Hepatocyte (in vitro differentiated cells): ENCODE results near the gene SDR42E1. TPM values are rescaled to one million over a fixed set of nuclear protein-coding genes. Genes with fewer than 3 reads are reported as not detected.

Experiments used
- DNase-seq: peaks from one replicate; pipeline ENCODE4 v3.0.0-alpha.2; 2016; ENCODE audit warnings: low spot score
- H2AFZ ChIP-seq: fragments of 200-600 bp; sonication (generic); 2 replicates; pipeline ENCODE4 v1.6.0; 2016; ENCODE audit warnings: antibody characterized with exemption, mild to moderate bottlenecking
- H3K27ac ChIP-seq: fragments of 200-600 bp; sonication (generic); 2 replicates; pipeline ENCODE4 v1.5.1; 2016; ENCODE audit warnings: mild to moderate bottlenecking
- H3K27me3 ChIP-seq: fragments of 200-600 bp; sonication (generic); 2 replicates; pipeline ENCODE4 v1.6.1; 2016
- H3K36me3 ChIP-seq: fragments of 200-600 bp; sonication (generic); replicated peaks from 2 replicates; pipeline ENCODE4 v1.5.1; 2016; ENCODE audit warnings: low read depth; ENCODE audit not compliant: insufficient read depth
- H3K4me1 ChIP-seq: fragments of 200-600 bp; sonication (generic); 2 replicates; pipeline ENCODE4 v1.5.1; 2016; ENCODE audit warnings: mild to moderate bottlenecking, moderate library complexity; ENCODE audit not compliant: insufficient read depth
- H3K4me2 ChIP-seq: fragments of 200-600 bp; sonication (generic); 2 replicates; pipeline ENCODE4 v1.6.0; 2016
- H3K4me3 ChIP-seq: fragments of 200-600 bp; sonication (generic); 2 replicates; pipeline ENCODE4 v1.5.1; 2016; ENCODE audit warnings: mild to moderate bottlenecking
- H3K79me2 ChIP-seq: fragments of 200-600 bp; sonication (generic); 2 replicates; pipeline ENCODE4 v1.6.0; 2017; ENCODE audit warnings: mild to moderate bottlenecking
- H3K9me2 ChIP-seq: fragments of 200-600 bp; sonication (generic); replicated peaks from 2 replicates; pipeline ENCODE4 v1.6.0; 2017; ENCODE audit warnings: mild to moderate bottlenecking; ENCODE audit not compliant: insufficient read depth
- H3K9me3 ChIP-seq: fragments of 200-600 bp; sonication (generic); 2 replicates; pipeline ENCODE4 v1.5.1; 2016; ENCODE audit warnings: low read depth, mild to moderate bottlenecking
- H4K20me1 ChIP-seq: fragments of 200-600 bp; sonication (generic); 2 replicates; pipeline ENCODE4 v1.6.0; 2016; ENCODE audit warnings: mild to moderate bottlenecking; ENCODE audit not compliant: insufficient read depth, poor library complexity, severe bottlenecking
- CTCF ChIP-seq: fragments of 200-600 bp; sonication (generic); IDR thresholded peaks from 2 replicates; pipeline ENCODE4 v1.5.1; 2016; ENCODE audit warnings: antibody characterized with exemption, mild to moderate bottlenecking; ENCODE audit not compliant: poor library complexity
- EZH2 ChIP-seq: fragments of 200-600 bp; sonication (generic); IDR thresholded peaks from 2 replicates; pipeline ENCODE4 v1.6.1; 2016; ENCODE audit warnings: antibody characterized with exemption, mild to moderate bottlenecking, borderline replicate concordance
- EZH2phosphoT487 ChIP-seq: fragments of 200-600 bp; sonication (generic); IDR thresholded peaks from one replicate; pipeline ENCODE4 v1.6.1; 2018; ENCODE audit warnings: antibody characterized with exemption, mild to moderate bottlenecking, low read depth, moderate library complexity; ENCODE audit not compliant: unreplicated experiment, severe bottlenecking
- WGBS: methylation state at CpG from one replicate; pipeline ENCODE4 v1.1.6; 2016; ENCODE audit warnings: low lambda C conversion rate; ENCODE audit errors: missing lambda C conversion rate; 5-methylcytosine and 5-hydroxymethylcytosine counted together
- polyA plus RNA-seq: library from polyadenylated mRNA; unstranded; fragments of >200 nt; fragmentation: Nextera tagmentation; extraction: Ambion mirVana; gene quantifications from 2 replicates; pipeline ENCODE4 v1.2.1, GENCODE V29; 2016
- total RNA-seq: library from RNA; depleted of rRNA; stranded (reverse); fragments of >200 nt; gene quantifications from 2 replicates; pipeline ENCODE4 v1.2.3, GENCODE V29; 2014

The SDR42E1 gene
- total and polyA plus RNA-seq, 2 experiments from 2014 or later, result 0.04 TPM; not detected in 1

- Histone ChIP-seq H4K20me1 (no peaks in the 10 kb centered on the region), H3K9me3 (no peaks in the 10 kb centered on the region), H3K79me2 (no peaks in the 10 kb centered on the region), H3K4me1 (no peaks in the 10 kb centered on the region), H2AFZ (no peak overlapping the region), H3K4me2 (no peak overlapping the region), H3K4me3 (no peak overlapping the region), H3K27me3 (no peaks in the 10 kb centered on the region), H3K27ac (no peak overlapping the region), H3K36me3 (no peaks in the 10 kb centered on the region), H3K9me2 (no peaks in the 10 kb centered on the region)
- TF ChIP-seq CTCF (no peak), EZH2phosphoT487 (no peak), EZH2 (no peak)
- no peak for DNase-seq
- 60% methylated on average over 7 of the region's 7 CpGs for WGBS
These were observed 71.9 kb downstream of the SDR42E1 start for GRCh38 chr16:81939164-81940056.

Other genes starting within 250 kb of the SDR42E1 start
- 5.0 and 7.8 TPM in 2 replicates for gene PLCG2, start 232.2 kb downstream of the SDR42E1 start, total RNA-seq
- 2.5 and 5.0 TPM in 2 replicates for gene PLCG2, start 232.2 kb downstream of the SDR42E1 start, polyA plus RNA-seq
- 75.6 and 76.7 TPM in 2 replicates for gene HSD17B2, start 23.8 kb upstream of the SDR42E1 start, total RNA-seq
- gene HSD17B2, start 23.8 kb upstream of the SDR42E1 start, polyA plus RNA-seq, result 63.5 and 91.1 TPM in 2 replicates
- 38.4 and 47.1 TPM in 2 replicates for gene MPHOSPH6, start 158.8 kb upstream of the SDR42E1 start, total RNA-seq
- gene MPHOSPH6, start 158.8 kb upstream of the SDR42E1 start, polyA plus RNA-seq, result 44.3 and 47.0 TPM in 2 replicates